Measurements from ENCODE around the gene CA10.

Gene CA10

GRCh38 chr17:51608251-51608933, 550.1 kb downstream of the CA10 start:
- H3K4me1 ChIP-seq, result peaks cover 6 to 18% (median 11%) of the 10 kb centered on the region in 10 experiments; a peak in 18 of 20 replicates
- no peak overlapping the region for H3K9ac ChIP-seq
- no peak overlapping the region for H3K27ac ChIP-seq
- no peaks in the 10 kb centered on the region for H4K20me1 ChIP-seq
- no peaks in the 10 kb centered on the region for H3K27me3 ChIP-seq
- no peak overlapping the region for H3K4me2 ChIP-seq
- H3K4me3 ChIP-seq, result no peak overlapping the region
- TF ChIP-seq Cebpa-rat (IDR thresholded peaks at IDR 0.05), result no peak
- H3K36me3 ChIP-seq, result no peaks in the 10 kb centered on the region
- H3K9me3 ChIP-seq (replicated peaks in 1 of 11), result no peaks in the 10 kb centered on the region

- Histone ChIP-seq H3K4me1 (peaks cover 6 to 18% (median 11%) of the 10 kb centered on the region in 10 experiments; a peak in 18 of 20 replicates), H3K4me3 (no peak overlapping the region), H4K20me1 (no peaks in the 10 kb centered on the region), H3K27ac (no peak overlapping the region), H3K27me3 (no peaks in the 10 kb centered on the region), H3K36me3 (no peaks in the 10 kb centered on the region), H3K4me2 (no peak overlapping the region), H3K9me3 (replicated peaks in 1 of 11) (no peaks in the 10 kb centered on the region), H3K9ac (no peak overlapping the region)
- TF ChIP-seq Cebpa-rat (IDR thresholded peaks at IDR 0.05), result no peak
These were observed 551.0 kb downstream of the CA10 start for GRCh38 chr17:51607512-51607911.

- Histone ChIP-seq H3K27me3 (no peaks in the 10 kb centered on the region), H3K27ac (no peak overlapping the region), H3K4me1 (peaks cover 0 to 10% (median 2%) of the 10 kb centered on the region in 10 experiments; a peak in 8 of 20 replicates), H3K36me3 (no peaks in the 10 kb centered on the region), H4K20me1 (no peaks in the 10 kb centered on the region), H3K9me3 (replicated peaks in 1 of 11) (no peaks in the 10 kb centered on the region), H3K4me3 (no peak overlapping the region), H3K4me2 (no peak overlapping the region), H3K9ac (no peak overlapping the region)
- no peak for TF ChIP-seq Cebpa-rat (IDR thresholded peaks at IDR 0.05)
These were observed 554.1 kb downstream of the CA10 start for GRCh38 chr17:51604299-51605020.

- no peak for TF ChIP-seq Cebpa-rat (IDR thresholded peaks at IDR 0.05)
- no peak overlapping the region for H3K9ac ChIP-seq
- H3K4me3 ChIP-seq, result no peak overlapping the region
- no peaks in the 10 kb centered on the region for H4K20me1 ChIP-seq
- no peaks in the 10 kb centered on the region for H3K9me3 ChIP-seq (replicated peaks in 1 of 11)
- H3K4me2 ChIP-seq, result peak overlapping the region in 5 of 11 experiments; percentile 1 to 52 (median 13); a peak in 6 of 22 replicates
- H3K36me3 ChIP-seq, result no peaks in the 10 kb centered on the region
- H3K27me3 ChIP-seq, result no peaks in the 10 kb centered on the region
- H3K4me1 ChIP-seq, result peaks cover 0 to 10% (median 2%) of the 10 kb centered on the region in 10 experiments; a peak in 8 of 20 replicates
- no peak overlapping the region for H3K27ac ChIP-seq
These were observed 556.8 kb downstream of the CA10 start for GRCh38 chr17:51601622-51602261.

GRCh38 chr17:51598824-51599223, 559.7 kb downstream of the CA10 start:
- TF ChIP-seq Cebpa-rat (IDR thresholded peaks at IDR 0.05), result no peak
- no peak overlapping the region for H3K4me2 ChIP-seq
- H3K36me3 ChIP-seq, result no peaks in the 10 kb centered on the region
- H3K4me3 ChIP-seq, result no peak overlapping the region
- H4K20me1 ChIP-seq, result no peaks in the 10 kb centered on the region
- H3K27me3 ChIP-seq, result no peaks in the 10 kb centered on the region
- H3K9me3 ChIP-seq (replicated peaks in 1 of 11), result no peaks in the 10 kb centered on the region
- no peak overlapping the region for H3K27ac ChIP-seq
- H3K9ac ChIP-seq, result no peak overlapping the region
- peaks cover 0 to 10% (median 2%) of the 10 kb centered on the region in 10 experiments; a peak in 8 of 20 replicates for H3K4me1 ChIP-seq

- no peak overlapping the region for H3K27ac ChIP-seq
- H3K27me3 ChIP-seq, result no peaks in the 10 kb centered on the region
- H3K4me1 ChIP-seq, result peaks cover 0 to 10% (median 2%) of the 10 kb centered on the region in 10 experiments; a peak in 8 of 20 replicates
- no peak for TF ChIP-seq Cebpa-rat (IDR thresholded peaks at IDR 0.05)
- no peaks in the 10 kb centered on the region for H3K9me3 ChIP-seq (replicated peaks in 1 of 11)
- no peak overlapping the region for H3K4me3 ChIP-seq
- no peak overlapping the region for H3K4me2 ChIP-seq
- H4K20me1 ChIP-seq, result no peaks in the 10 kb centered on the region
- no peaks in the 10 kb centered on the region for H3K36me3 ChIP-seq
- no peak overlapping the region for H3K9ac ChIP-seq
These were observed 561.2 kb downstream of the CA10 start for GRCh38 chr17:51597345-51597744.

- H3K9ac ChIP-seq, result no peak overlapping the region
- no peak overlapping the region for H3K4me3 ChIP-seq
- no peaks in the 10 kb centered on the region for H3K27me3 ChIP-seq
- no peaks in the 10 kb centered on the region for H3K9me3 ChIP-seq (replicated peaks in 1 of 11)
- TF ChIP-seq Cebpa-rat (IDR thresholded peaks at IDR 0.05), result no peak
- no peaks in the 10 kb centered on the region for H3K4me1 ChIP-seq
- no peaks in the 10 kb centered on the region for H3K36me3 ChIP-seq
- no peak overlapping the region for H3K27ac ChIP-seq
- no peak overlapping the region for H3K4me2 ChIP-seq
- H4K20me1 ChIP-seq, result no peaks in the 10 kb centered on the region
These were observed 562.6 kb downstream of the CA10 start for GRCh38 chr17:51595826-51596398.

- no peaks in the 10 kb centered on the region for H4K20me1 ChIP-seq
- H3K4me1 ChIP-seq, result no peaks in the 10 kb centered on the region
- H3K27me3 ChIP-seq, result no peaks in the 10 kb centered on the region
- no peak overlapping the region for H3K4me3 ChIP-seq
- H3K27ac ChIP-seq, result no peak overlapping the region
- no peak overlapping the region for H3K4me2 ChIP-seq
- no peaks in the 10 kb centered on the region for H3K36me3 ChIP-seq
- H3K9ac ChIP-seq, result no peak overlapping the region
- peaks cover 14 to 20% (median 18%) of the 10 kb centered on the region in 11 experiments; a peak in 21 of 22 replicates for H3K9me3 ChIP-seq (replicated peaks in 1 of 11)
- no peak for TF ChIP-seq Cebpa-rat (IDR thresholded peaks at IDR 0.05)
These were observed 568.4 kb downstream of the CA10 start for GRCh38 chr17:51590071-51590656.

- no peak for TF ChIP-seq Cebpa-rat (IDR thresholded peaks at IDR 0.05)
- Histone ChIP-seq H4K20me1 (no peaks in the 10 kb centered on the region), H3K9me3 (replicated peaks in 1 of 11) (peaks cover 14 to 20% (median 18%) of the 10 kb centered on the region in 11 experiments; a peak in 21 of 22 replicates), H3K36me3 (no peaks in the 10 kb centered on the region), H3K27ac (no peak overlapping the region), H3K4me1 (no peaks in the 10 kb centered on the region), H3K4me3 (no peak overlapping the region), H3K9ac (no peak overlapping the region), H3K4me2 (no peak overlapping the region), H3K27me3 (no peaks in the 10 kb centered on the region)
These were observed 570.5 kb downstream of the CA10 start for GRCh38 chr17:51588063-51588462.
